ENCODE data around the gene LRRC75A. TPM values are rescaled to one million over a fixed set of nuclear protein-coding genes. Genes with fewer than 3 reads are reported as not detected.

The LRRC75A gene
- total and polyA plus RNA-seq, 2 of the 13 experiments (the other 11 are each of a cell fraction or from before 2014, with no cell fraction given): 0.03 TPM; not detected in 1

GRCh38 chr17:16504984-16505383 lies 13.0 kb upstream of the LRRC75A start:
- no peak for FAIRE-seq
- BruUV-seq (replicated peaks): no TSS peak

More at GRCh38 chr17:16504984-16505383, 13.0 kb upstream of the LRRC75A start:
- intact Hi-C loops (cut with micrococcal nuclease; ENCODE audit: unreplicated experiment): no loop called here
- ChIA-PET CTCF (ENCODE audit: low intra/inter-chr PET ratio, low total read pairs) (no interaction called here), POLR2A (no interaction called here)
- Histone ChIP-seq H3K9ac (ENCODE audit: insufficient read depth, low read depth, low read length) (no peak overlapping the region), H3K4me3 (replicated peaks in 1 of 3; ENCODE audit: insufficient read depth in 1 of 3, low read depth in 2 of 3, low read length in 3 of 3) (no peak overlapping the region), H3K36me3 (replicated peaks in 1 of 2; ENCODE audit: control insufficient read depth in 1 of 2, insufficient read depth in 2 of 2, low read length in 2 of 2) (no peaks in the 10 kb centered on the region), H3K27me3 (ENCODE audit: control insufficient read depth in 1 of 2, insufficient read depth in 2 of 2, low read length in 2 of 2) (peaks cover 0 to 3% of the 10 kb centered on the region in 2 experiments; a peak in 1 of 5 replicates), H2AFZ (ENCODE audit: low read length) (no peak overlapping the region), H3K4me1 (ENCODE audit: insufficient read depth, low read length) (0 out of 2 replicates have a peak, but pooled peaks cover 4% of the 10 kb centered on the region), H3K79me2 (ENCODE audit: insufficient read depth, low read length) (no peaks in the 10 kb centered on the region), H3K27ac (ENCODE audit: extremely low read length, insufficient read depth, low read length) (no peak overlapping the region), H3K9me3 (ENCODE audit: low read length) (no peaks in the 10 kb centered on the region), H3K4me2 (ENCODE audit: low read depth, low read length) (no peak overlapping the region), H4K20me1 (ENCODE audit: insufficient read depth, low read length) (no peaks in the 10 kb centered on the region)
- ATAC-seq (no peak), DNase-seq (ENCODE audit: low spot score) (no peak)
- 25% methylated on average over 3 of the region's 3 CpGs for WGBS (ENCODE audit: low lambda C conversion rate)
- TF ChIP-seq FOXA1 (IDR thresholded peaks at IDR 0.05) (no peak), FOXA1 (CRISPR knock-in tag; IDR thresholded peaks at IDR 0.05) (no peak), CC2D1A (CRISPR knock-in tag; IDR thresholded peaks at IDR 0.05) (no peak), KDM6A (CRISPR knock-in tag; IDR thresholded peaks at IDR 0.05; ENCODE audit: low read depth) (no peak), THAP8 (CRISPR knock-in tag; IDR thresholded peaks at IDR 0.05; ENCODE audit: borderline replicate concordance) (no peak), PLRG1 (conservative IDR thresholded peaks at IDR 0.05) (no peak), LRRFIP1 (CRISPR knock-in tag; conservative IDR thresholded peaks at IDR 0.05) (no peak)
- in situ Hi-C loops (cut with HindIII; ENCODE audit: extremely low pct_ligation_motif_present, low pct_unique_long_range_greater_than_20kb): no loop called here
